ENCODE data around the gene TNFSF8. TPM values are rescaled to one million over a fixed set of nuclear protein-coding genes. Genes with fewer than 3 reads are reported as not detected.

Gene TNFSF8
- total RNA-seq, 1 experiment from 2014 or later, result not detected

DNA sequence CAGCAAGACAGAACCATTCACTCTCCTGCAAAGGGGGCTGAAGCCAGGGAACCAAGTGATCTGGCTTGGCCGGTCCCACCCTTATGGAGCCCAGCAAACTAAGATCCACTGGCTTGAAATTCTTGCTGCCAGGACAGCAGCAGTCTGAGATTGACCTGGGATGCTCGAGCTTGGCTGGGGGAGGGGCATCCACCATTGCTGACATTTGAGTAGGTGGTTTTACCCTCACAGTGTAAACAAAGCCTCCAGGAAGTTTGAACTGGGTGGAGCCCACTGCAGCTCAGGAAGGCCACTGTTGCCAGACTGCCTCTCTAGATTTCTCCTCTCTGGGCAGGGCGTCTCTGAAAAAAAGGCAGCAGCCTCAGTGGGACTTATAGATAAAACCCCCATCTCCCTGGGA is 60.5 kb downstream of the TNFSF8 start:
- peak; percentile 47 for DNase-seq (ENCODE audit: low spot score)

GRCh38 chr9:114869378-114869777 is 61.0 kb downstream of the TNFSF8 start:
- no peak for DNase-seq (ENCODE audit: low spot score)

DNA sequence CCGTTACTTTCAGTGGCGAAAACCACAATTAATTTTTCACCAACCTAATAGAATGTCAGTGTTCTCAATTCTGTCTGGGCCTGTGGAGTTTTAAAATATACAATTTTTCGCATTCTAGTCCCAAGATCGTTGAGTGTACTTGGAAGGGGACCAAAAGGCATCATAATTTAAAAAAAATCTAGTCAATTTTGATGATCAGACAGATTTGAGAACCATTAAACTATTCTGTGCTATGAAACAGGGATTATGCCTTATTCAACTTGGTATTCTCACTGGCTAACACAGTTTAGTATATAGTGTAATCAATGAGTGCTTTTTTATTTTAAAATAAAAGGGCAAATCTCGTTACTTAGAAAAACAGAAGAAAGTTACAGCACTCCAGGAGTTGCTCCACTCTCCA is 63.1 kb downstream of the TNFSF8 start:
- DNase-seq (ENCODE audit: low spot score), result no peak

- no peak for DNase-seq (ENCODE audit: low spot score)
Observed at GRCh38 chr9:114864471-114864870, 65.9 kb downstream of the TNFSF8 start.

GRCh38 chr9:114861922-114862605 is 68.3 kb downstream of the TNFSF8 start:
- DNase-seq (ENCODE audit: low spot score), result no peak

DNA sequence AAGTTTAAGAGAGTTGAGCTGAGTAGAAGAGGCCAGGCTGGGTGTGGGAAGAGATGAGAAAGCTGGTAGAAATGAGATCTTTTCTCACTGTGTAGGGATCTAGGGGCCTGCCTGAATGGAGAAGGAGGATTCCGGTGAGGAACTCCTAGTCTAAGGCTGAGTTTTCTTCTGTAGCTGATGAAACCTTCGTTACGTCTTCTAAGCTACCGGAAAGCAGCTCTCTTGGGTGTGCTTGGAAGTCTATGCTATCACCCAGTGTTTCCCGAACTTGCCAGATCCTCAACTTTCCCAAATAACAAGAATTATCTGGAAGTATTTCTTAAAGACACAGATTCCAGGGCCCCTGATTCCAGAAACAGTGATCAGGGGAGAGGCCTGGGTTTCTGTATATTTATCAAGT is 69.1 kb downstream of the TNFSF8 start:
- no peak for DNase-seq (ENCODE audit: low spot score)

DNA sequence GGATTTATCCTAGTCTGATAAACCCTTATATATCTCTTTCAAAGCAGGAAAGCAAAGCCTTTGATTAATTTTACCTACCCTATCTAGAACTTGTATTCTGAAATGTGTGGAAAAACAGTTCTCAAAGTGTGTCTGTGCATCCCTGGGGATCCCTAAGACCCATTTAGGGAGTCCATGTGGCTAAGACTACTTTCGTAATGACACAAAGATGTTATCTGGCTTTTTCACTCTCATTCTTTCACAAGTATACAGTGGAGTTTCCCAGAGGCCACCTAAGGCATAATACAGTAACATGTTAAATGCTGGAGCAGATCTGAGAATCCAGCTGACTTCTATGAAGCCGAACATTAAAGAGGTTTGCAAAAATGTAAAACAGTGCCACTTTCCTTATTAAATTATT is 70.2 kb downstream of the TNFSF8 start:
- no peak for DNase-seq (ENCODE audit: low spot score)

DNA sequence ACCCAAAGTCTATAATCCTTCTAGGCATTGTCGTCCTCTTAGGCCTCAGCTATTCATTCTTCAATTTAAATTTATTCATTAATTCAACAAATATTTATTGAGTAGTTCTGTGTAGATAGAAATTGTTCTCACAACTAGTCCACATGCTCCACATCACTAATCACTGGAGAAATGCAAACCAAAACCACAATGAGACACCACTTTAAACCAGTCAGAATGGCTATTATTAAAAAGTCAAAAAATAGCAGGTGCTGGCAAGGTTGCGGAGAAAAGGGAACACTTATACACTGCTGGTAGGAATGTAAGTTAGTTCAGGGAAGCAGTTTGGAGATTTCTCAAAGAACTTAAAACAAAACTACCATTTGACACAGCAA is 73.5 kb downstream of the TNFSF8 start:
- no peak for DNase-seq (ENCODE audit: low spot score)

GRCh38 chr9:114856215-114856941 is 74.0 kb downstream of the TNFSF8 start:
- DNase-seq (ENCODE audit: low spot score), result no peak

GRCh38 chr9:114855488-114855887 is 74.9 kb downstream of the TNFSF8 start:
- DNase-seq (ENCODE audit: low spot score), result no peak

GRCh38 chr9:114854736-114855355 is 75.5 kb downstream of the TNFSF8 start:
- DNase-seq (ENCODE audit: low spot score), result no peak

DNA sequence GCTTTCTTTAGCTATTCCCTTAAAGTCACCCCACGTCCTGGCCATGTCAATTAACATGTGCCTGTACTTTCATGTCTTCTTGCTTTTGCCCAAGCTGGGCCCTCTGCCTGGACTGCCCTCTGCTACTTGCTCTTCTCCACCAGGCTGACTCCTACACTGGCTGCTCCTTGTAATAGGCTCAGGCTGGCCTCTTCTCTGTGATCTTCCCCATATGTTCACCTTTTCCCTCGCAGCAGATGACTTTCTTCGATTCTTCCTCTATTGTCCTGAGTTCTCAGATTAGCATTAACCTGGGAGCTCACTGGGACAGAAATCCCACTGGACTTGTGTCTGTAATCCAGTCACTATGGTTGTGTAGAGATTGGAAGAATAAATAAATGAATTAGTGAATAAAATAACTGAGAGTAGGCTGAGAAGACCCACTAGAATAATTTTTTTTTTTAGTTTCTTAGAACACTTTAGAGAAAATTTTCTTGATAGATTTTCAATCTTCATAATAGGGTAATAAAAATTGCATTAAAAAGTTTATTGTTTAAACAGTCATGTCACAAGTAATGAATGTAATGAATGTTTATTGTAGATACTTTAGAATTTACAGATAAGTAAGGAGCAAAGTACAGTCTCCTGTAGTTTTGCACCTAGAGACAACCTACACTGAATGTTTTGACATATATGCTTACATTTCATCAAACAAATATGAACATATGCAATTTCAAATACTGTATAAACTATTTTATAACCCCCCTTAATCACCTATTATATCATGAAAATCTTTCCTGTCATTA is 77.1 kb downstream of the TNFSF8 start:
- DNase-seq (ENCODE audit: low spot score), result no peak

GRCh38 chr9:114852050-114852594 is 78.3 kb downstream of the TNFSF8 start:
- DNase-seq (ENCODE audit: low spot score), result no peak

- no peak for DNase-seq (ENCODE audit: low spot score)
Observed at GRCh38 chr9:114851306-114851705, 79.1 kb downstream of the TNFSF8 start.

Other genes with a start within 250 kb of the TNFSF8 start
- not detected in 2 replicates for gene TEX48, start 248.4 kb downstream of the TNFSF8 start, total RNA-seq (2014; rRNA removed; shearing (Covaris generic))
- gene TNFSF15, start 124.6 kb downstream of the TNFSF8 start, total RNA-seq (2014; rRNA removed; shearing (Covaris generic)), result 0.75 and 0.80 TPM in 2 replicates
- gene TNC, start 187.6 kb upstream of the TNFSF8 start, total RNA-seq (2014; rRNA removed; shearing (Covaris generic)), result 45.0 and 45.9 TPM in 2 replicates

Measured in H4 (cell line).